Activated CD8-positive, alpha-beta memory T cell treated with anti-CD3 and anti-CD28 coated beads, Interleukin-2, amount 10 ng/mL, durations not matched to agents 7 days and 5 days (primary cell): Measurements from ENCODE around the gene DSC1. TPM values are rescaled to one million over a fixed set of nuclear protein-coding genes. Genes with fewer than 3 reads are reported as not detected.

Source experiments
- ATAC-seq: fragments of 150-1000 bp; cut with Tn5 transposase; one replicate; pipeline ENCODE4 v1.10.0; 2021; ENCODE audit warnings: moderate library complexity
- CTCF ChIA-PET: fragments of 350-600 bp; sonication (Branson Sonifier 250); formaldehyde crosslinking; loops from one replicate; lab custom pipeline; 2021; ENCODE audit warnings: antibody characterized with exemption; lab: Charles Lee
- DNase-seq: peaks from one replicate; pipeline ENCODE4 v3.0.0-alpha.2; 2020
- H3K27ac Mint-ChIP-seq: one replicate; pipeline ENCODE4 v1.8.0; 2021; ENCODE audit warnings: mild to moderate bottlenecking, mixed read lengths
- H3K27me3 Mint-ChIP-seq: one replicate; pipeline ENCODE4 v1.8.0; 2021; ENCODE audit warnings: mixed read lengths
- H3K36me3 Mint-ChIP-seq: one replicate; pipeline ENCODE4 v1.8.0; 2021; ENCODE audit warnings: mild to moderate bottlenecking, mixed read lengths
- H3K4me1 Mint-ChIP-seq: one replicate; pipeline ENCODE4 v1.8.0; 2021; ENCODE audit warnings: mixed read lengths
- H3K4me3 Mint-ChIP-seq: one replicate; pipeline ENCODE4 v1.8.0; 2021; ENCODE audit warnings: mild to moderate bottlenecking, moderate library complexity, mixed read lengths
- H3K9me3 Mint-ChIP-seq: one replicate; pipeline ENCODE4 v1.8.0; 2022; ENCODE audit warnings: low read depth, mixed read lengths
- total RNA-seq, 2 experiments: library from RNA; stranded (reverse); gene quantifications; one replicate each; pipeline ENCODE4 v1.2.3, GENCODE V29; 2021

Gene DSC1
- total RNA-seq, 2 experiments from 2014 or later, result not detected

- Mint-ChIP-seq H3K4me1 (no peaks in the 10 kb centered on the region), H3K27ac (no peak overlapping the region), H3K36me3 (no peaks in the 10 kb centered on the region), H3K27me3 (peaks cover 27% of the 10 kb centered on the region), H3K9me3 (peaks cover 4% of the 10 kb centered on the region), H3K4me3 (no peak overlapping the region)
- CTCF ChIA-PET, result no interaction called here
- DNase-seq, result no peak
- no peak for ATAC-seq
Measured at GRCh38 chr18:31104444-31104843, 58.2 kb downstream of the DSC1 start.

GRCh38 chr18:31103423-31103822, 59.2 kb downstream of the DSC1 start:
- peaks cover 4% of the 10 kb centered on the region for H3K9me3 Mint-ChIP-seq
- peaks cover 27% of the 10 kb centered on the region for H3K27me3 Mint-ChIP-seq
- no peaks in the 10 kb centered on the region for H3K36me3 Mint-ChIP-seq
- no peak overlapping the region for H3K4me3 Mint-ChIP-seq
- no peaks in the 10 kb centered on the region for H3K4me1 Mint-ChIP-seq
- no peak overlapping the region for H3K27ac Mint-ChIP-seq
- ATAC-seq (no peak), DNase-seq (no peak)
- CTCF ChIA-PET, result no interaction called here

GRCh38 chr18:31102941-31103340, 59.7 kb downstream of the DSC1 start:
- CTCF ChIA-PET, result no interaction called here
- H3K4me3 Mint-ChIP-seq, result no peak overlapping the region
- ATAC-seq (no peak), DNase-seq (no peak)
- H3K9me3 Mint-ChIP-seq, result peaks cover 4% of the 10 kb centered on the region
- peaks cover 27% of the 10 kb centered on the region for H3K27me3 Mint-ChIP-seq
- H3K36me3 Mint-ChIP-seq, result no peaks in the 10 kb centered on the region
- no peak overlapping the region for H3K27ac Mint-ChIP-seq
- no peaks in the 10 kb centered on the region for H3K4me1 Mint-ChIP-seq

DNA sequence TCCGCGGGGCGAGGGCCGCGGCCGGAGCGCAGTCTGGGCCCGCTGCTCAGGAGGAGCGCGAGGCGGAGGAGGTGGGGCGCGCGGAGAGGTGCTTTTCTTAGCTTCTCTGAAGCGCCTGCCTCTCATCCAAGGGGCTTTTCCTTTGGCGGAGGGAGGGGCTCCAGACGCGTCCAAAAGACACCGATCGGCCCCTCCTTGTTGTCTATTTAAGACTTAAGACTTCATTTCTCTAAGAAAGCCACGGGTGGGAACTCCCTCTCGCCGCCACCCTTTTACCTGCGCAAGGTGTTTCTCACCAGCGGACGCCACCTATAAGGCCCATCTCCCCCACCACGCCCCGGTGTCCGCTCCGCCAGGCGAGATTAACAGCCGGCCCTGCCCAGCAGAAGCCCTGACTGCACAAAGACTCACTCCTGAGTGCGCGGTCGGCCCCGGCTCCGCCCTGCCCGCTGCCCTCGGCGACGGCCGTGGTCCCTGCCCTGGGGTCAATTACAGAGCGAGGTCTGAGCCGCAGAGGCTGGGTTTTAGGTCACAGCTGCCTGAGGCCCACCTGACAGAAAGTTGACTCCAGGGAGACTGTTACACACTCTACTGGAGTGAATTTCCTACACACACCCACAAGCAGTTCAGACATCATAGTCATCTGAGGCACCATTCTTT, 60.5 kb downstream of the DSC1 start, which contains the start of gene DSC2:
Gene DSC2, minus strand, starts transcription at position 397 of the 660 bp plus-strand sequence. CDS start 450 bp downstream, outside the sequence.
- CTCF ChIA-PET, result no interaction called here
- no peaks in the 10 kb centered on the region for H3K36me3 Mint-ChIP-seq
- no peaks in the 10 kb centered on the region for H3K4me1 Mint-ChIP-seq
- no peak within 1 kb of the TSS for H3K27ac Mint-ChIP-seq
- H3K27me3 Mint-ChIP-seq, result peaks cover 27% of the 10 kb centered on the region
- H3K4me3 Mint-ChIP-seq, result no peak within 1 kb of the TSS
- no peak for ATAC-seq
- DNase-seq, result no peak
- H3K9me3 Mint-ChIP-seq, result peaks cover 4% of the 10 kb centered on the region

DNA sequence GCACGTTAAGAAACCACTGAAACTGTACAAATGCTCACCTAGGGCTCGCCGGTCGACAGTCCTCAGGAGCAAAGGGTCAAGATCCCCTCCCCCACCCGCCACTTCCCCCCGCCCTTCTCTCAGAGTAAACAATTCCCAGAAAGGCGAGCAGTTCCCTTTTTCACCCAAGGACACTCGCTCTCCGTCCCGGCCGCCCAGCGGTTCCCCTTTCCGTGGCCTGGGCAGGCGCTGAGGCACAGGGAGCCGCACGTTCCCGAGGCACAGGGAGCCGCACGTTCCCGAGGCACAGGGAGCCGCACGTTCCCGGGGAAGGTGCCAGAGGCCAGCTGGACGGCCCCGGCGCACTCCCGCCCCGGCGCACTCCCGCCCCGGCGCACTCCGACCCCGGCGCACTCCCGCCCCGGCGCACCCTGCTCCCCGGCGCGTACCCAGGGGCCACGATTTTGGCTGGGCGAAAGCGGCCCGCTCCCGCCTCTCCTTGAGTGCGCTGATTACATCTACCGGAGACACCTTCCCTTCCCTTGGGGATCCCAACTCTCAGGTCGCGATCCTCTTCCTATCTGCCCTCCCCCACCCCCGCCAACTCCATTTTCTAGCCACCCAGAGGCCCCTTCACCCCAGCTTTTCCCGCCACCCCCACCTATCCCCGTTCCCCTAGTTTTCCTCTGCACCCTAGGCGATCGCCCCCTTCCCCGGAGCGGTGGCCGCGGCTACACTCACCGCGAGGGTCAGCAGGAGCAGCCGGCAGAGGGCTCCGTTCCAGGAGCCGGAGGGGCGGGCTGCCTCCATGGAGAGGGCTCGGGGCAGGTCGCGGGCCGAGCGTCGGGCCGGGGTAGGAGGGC, 61.3 kb downstream of the DSC1 start:
- CTCF ChIA-PET, result no interaction called here
- Mint-ChIP-seq H3K27me3 (peaks cover 27% of the 10 kb centered on the region), H3K27ac (no peak overlapping the region), H3K9me3 (peaks cover 6% of the 10 kb centered on the region), H3K4me1 (no peaks in the 10 kb centered on the region), H3K36me3 (no peaks in the 10 kb centered on the region), H3K4me3 (no peak overlapping the region)
- DNase-seq, result no peak
- ATAC-seq, result no peak

GRCh38 chr18:31100436-31101182, 62.0 kb downstream of the DSC1 start:
- peaks cover 7% of the 10 kb centered on the region for H3K9me3 Mint-ChIP-seq
- ATAC-seq, result no peak
- no peak overlapping the region for H3K27ac Mint-ChIP-seq
- no peak for DNase-seq
- H3K4me3 Mint-ChIP-seq, result no peak overlapping the region
- peaks cover 27% of the 10 kb centered on the region for H3K27me3 Mint-ChIP-seq
- CTCF ChIA-PET, result no interaction called here
- no peaks in the 10 kb centered on the region for H3K36me3 Mint-ChIP-seq
- H3K4me1 Mint-ChIP-seq, result no peaks in the 10 kb centered on the region

DNA sequence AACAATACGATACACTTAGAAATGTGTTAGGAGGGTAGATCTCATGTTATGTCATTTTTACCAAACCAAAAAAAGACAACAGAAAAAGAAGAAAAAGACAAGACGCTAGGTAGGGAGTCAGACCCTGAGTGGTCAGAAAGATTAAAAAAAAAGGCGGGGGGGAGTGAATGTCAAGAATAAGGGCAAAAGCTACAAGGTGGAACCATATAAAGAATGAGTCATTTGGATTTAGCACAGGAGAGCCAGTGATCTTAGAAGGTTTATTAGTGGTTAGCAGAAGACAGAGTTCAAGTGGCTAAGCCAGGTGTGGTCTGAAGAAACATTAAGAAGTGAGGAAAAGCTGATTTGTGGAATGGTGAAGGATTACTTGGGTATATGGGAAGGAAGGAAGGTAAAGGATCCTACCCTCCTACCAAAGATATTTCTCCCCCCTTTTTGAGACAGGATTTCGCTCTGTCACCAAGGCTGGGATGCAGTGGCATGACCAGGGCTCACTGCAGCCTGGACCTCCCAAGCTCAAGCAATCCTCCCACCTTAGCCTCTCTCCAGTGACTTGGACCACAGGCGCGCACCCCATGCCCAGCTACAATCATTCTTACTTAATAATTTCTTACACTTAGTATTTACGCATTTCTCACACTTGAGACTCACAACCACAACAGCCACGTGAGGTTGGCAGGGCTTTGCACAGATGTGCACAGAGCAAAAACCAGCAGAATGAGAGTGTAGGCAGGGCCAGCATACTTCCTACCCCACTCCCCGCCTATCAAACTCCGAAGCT, 63.0 kb downstream of the DSC1 start:
- Mint-ChIP-seq H3K27me3 (peaks cover 27% of the 10 kb centered on the region), H3K4me1 (no peaks in the 10 kb centered on the region), H3K36me3 (no peaks in the 10 kb centered on the region), H3K9me3 (peaks cover 10% of the 10 kb centered on the region), H3K27ac (no peak overlapping the region), H3K4me3 (no peak overlapping the region)
- DNase-seq (no peak), ATAC-seq (no peak)
- CTCF ChIA-PET, result no interaction called here

DNA sequence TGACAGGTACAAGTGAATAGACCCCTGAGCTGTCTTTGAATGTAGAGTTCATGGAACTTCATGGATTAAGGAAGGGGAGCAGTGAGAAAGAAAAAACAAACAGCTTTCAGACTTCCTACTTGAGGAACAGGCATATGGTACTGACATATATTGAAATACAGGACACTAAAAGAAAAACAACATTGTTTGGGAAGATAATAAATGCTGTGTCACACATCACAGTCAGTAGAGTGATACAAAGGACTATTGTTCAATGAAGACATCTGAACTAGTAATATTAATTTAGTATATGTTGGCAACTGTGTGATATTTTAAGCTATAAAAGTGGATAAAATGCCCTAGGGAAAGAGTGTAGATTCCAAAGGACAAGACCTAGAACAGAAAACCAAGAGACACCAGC, 63.8 kb downstream of the DSC1 start:
- no peaks in the 10 kb centered on the region for H3K4me1 Mint-ChIP-seq
- peaks cover 10% of the 10 kb centered on the region for H3K9me3 Mint-ChIP-seq
- ATAC-seq (no peak), DNase-seq (no peak)
- no peak overlapping the region for H3K27ac Mint-ChIP-seq
- H3K36me3 Mint-ChIP-seq, result no peaks in the 10 kb centered on the region
- peaks cover 27% of the 10 kb centered on the region for H3K27me3 Mint-ChIP-seq
- no peak overlapping the region for H3K4me3 Mint-ChIP-seq
- CTCF ChIA-PET, result no interaction called here

- H3K36me3 Mint-ChIP-seq, result no peaks in the 10 kb centered on the region
- H3K27me3 Mint-ChIP-seq, result peaks cover 20% of the 10 kb centered on the region
- CTCF ChIA-PET, result no interaction called here
- peaks cover 10% of the 10 kb centered on the region for H3K9me3 Mint-ChIP-seq
- ATAC-seq, result no peak
- no peaks in the 10 kb centered on the region for H3K4me1 Mint-ChIP-seq
- DNase-seq, result no peak
- H3K4me3 Mint-ChIP-seq, result no peak overlapping the region
- H3K27ac Mint-ChIP-seq, result no peak overlapping the region
Measured at GRCh38 chr18:31097666-31098065, 65.0 kb downstream of the DSC1 start.

- peaks cover 11% of the 10 kb centered on the region for H3K9me3 Mint-ChIP-seq
- no peaks in the 10 kb centered on the region for H3K4me1 Mint-ChIP-seq
- ATAC-seq, result no peak
- H3K4me3 Mint-ChIP-seq, result no peak overlapping the region
- H3K36me3 Mint-ChIP-seq, result no peaks in the 10 kb centered on the region
- H3K27me3 Mint-ChIP-seq, result no peaks in the 10 kb centered on the region
- no peak overlapping the region for H3K27ac Mint-ChIP-seq
- CTCF ChIA-PET, result no interaction called here
- DNase-seq, result no peak
Measured at GRCh38 chr18:31093880-31094279, 68.8 kb downstream of the DSC1 start.

DNA sequence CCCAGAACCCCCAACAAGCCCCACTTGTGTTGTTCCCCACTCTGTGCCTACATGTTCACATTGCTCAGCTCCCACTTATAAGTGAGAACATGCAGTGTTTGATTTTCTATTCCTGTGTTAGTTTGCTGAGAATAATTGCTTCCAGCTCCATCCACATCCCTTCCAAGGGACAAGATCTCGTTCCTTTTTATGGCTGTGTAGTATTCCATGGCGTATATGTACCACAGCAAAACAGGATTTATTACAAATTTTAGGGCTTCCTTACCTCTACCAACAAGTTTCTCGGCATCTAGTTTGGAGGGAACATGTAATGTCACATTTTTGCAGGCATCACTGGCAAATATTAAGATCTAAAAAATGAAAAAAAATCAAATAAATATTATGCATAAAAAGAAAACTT, 69.4 kb downstream of the DSC1 start:
- no peak overlapping the region for H3K4me3 Mint-ChIP-seq
- DNase-seq (no peak), ATAC-seq (no peak)
- H3K27ac Mint-ChIP-seq, result no peak overlapping the region
- CTCF ChIA-PET, result no interaction called here
- no peaks in the 10 kb centered on the region for H3K27me3 Mint-ChIP-seq
- H3K9me3 Mint-ChIP-seq, result peaks cover 11% of the 10 kb centered on the region
- H3K4me1 Mint-ChIP-seq, result no peaks in the 10 kb centered on the region
- no peaks in the 10 kb centered on the region for H3K36me3 Mint-ChIP-seq

DNA sequence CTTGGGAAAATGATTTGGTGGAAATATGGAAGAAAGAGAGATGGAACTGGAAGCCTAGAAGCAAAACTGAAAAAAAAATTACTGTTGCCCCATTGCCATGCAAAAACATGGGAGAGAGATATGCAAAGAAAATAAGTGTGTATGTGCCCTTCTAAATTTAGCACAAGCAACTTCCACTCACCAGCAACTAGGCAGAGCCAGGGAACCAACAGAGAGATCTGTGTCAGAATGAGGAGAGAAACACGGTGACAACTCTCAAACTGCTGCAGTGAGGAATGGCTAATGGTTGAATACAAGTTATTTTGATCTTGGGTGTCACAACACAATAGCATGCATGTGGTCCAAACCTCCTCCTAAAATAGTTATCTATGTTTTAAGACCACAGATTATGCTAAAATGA, 71.3 kb downstream of the DSC1 start:
- ATAC-seq, result no peak
- Mint-ChIP-seq H3K4me3 (no peak overlapping the region), H3K4me1 (no peaks in the 10 kb centered on the region), H3K27ac (no peak overlapping the region), H3K27me3 (no peaks in the 10 kb centered on the region), H3K36me3 (no peaks in the 10 kb centered on the region), H3K9me3 (peaks cover 9% of the 10 kb centered on the region)
- DNase-seq, result no peak
- CTCF ChIA-PET, result no interaction called here

GRCh38 chr18:31088532-31088931, 74.1 kb downstream of the DSC1 start:
- no peaks in the 10 kb centered on the region for H3K4me1 Mint-ChIP-seq
- H3K36me3 Mint-ChIP-seq, result no peaks in the 10 kb centered on the region
- DNase-seq (no peak), ATAC-seq (no peak)
- CTCF ChIA-PET, result no interaction called here
- no peak overlapping the region for H3K27ac Mint-ChIP-seq
- H3K27me3 Mint-ChIP-seq, result no peaks in the 10 kb centered on the region
- H3K9me3 Mint-ChIP-seq, result peaks cover 5% of the 10 kb centered on the region
- H3K4me3 Mint-ChIP-seq, result no peak overlapping the region
